NT2/D1 (cell line): ENCODE data around the gene GALM.
A peak's percentile ranks its signal among the peaks of the same experiment; 100 is the strongest.

Source experiments
- DNase-seq: peaks from one replicate; pipeline ENCODE4 v3.0.0-alpha.2; 2011; ENCODE audit warnings: low read depth, low spot score
- H3K27me3 ChIP-seq: 2 replicates; pipeline ENCODE4 v1.6.0; 2011; ENCODE audit warnings: mild to moderate bottlenecking; ENCODE audit not compliant: insufficient read length, insufficient read depth
- H3K36me3 ChIP-seq: 2 replicates; pipeline ENCODE4 v1.6.1; 2011; ENCODE audit warnings: mild to moderate bottlenecking, low read length, mixed read lengths; ENCODE audit not compliant: insufficient read depth, insufficient read length
- H3K4me1 ChIP-seq: 2 replicates; pipeline ENCODE4 v1.5.1; 2011; ENCODE audit not compliant: insufficient read depth, insufficient read length
- H3K4me3 ChIP-seq: 2 replicates; pipeline ENCODE4 v1.5.1; 2011; ENCODE audit warnings: low read depth; ENCODE audit not compliant: insufficient read length
- H3K9ac ChIP-seq: 2 replicates; pipeline ENCODE4 v1.6.0; 2011; ENCODE audit warnings: low read depth; ENCODE audit not compliant: insufficient read length
- H3K9me3 ChIP-seq: 2 replicates; pipeline ENCODE4 v1.5.1; 2011; ENCODE audit warnings: mild to moderate bottlenecking, low read length; ENCODE audit not compliant: insufficient read depth
- SUZ12 ChIP-seq: IDR thresholded peaks from 2 replicates; pipeline ENCODE4 v1.6.1; 2011; ENCODE audit not compliant: insufficient read length, insufficient read depth; ENCODE audit errors: extremely low read depth
- YY1 ChIP-seq: IDR thresholded peaks from 2 replicates; pipeline ENCODE4 v1.6.1; 2011; ENCODE audit not compliant: insufficient read length, insufficient read depth
- ZNF274 ChIP-seq: IDR thresholded peaks from 2 replicates; pipeline ENCODE4 v1.6.1; 2011; ENCODE audit warnings: mild to moderate bottlenecking, low read depth, low read length

Gene GALM

GRCh38 chr2:38665854-38666555 is at the start of gene GALM:
Gene GALM, plus strand, starts transcription at chr2:38666114. Its CDS starts 48 bp downstream, at chr2:38666162.
- TF ChIP-seq YY1 = no peak
- TF ChIP-seq ZNF274 = no peak
- TF ChIP-seq SUZ12 = no peak
- H3K9me3 ChIP-seq = no peaks in the 10 kb centered on the region

GRCh38 chr2:38617301-38617700 is 48.6 kb upstream of the GALM start:
- H3K27me3 ChIP-seq = no peaks in the 10 kb centered on the region
- H3K4me1 ChIP-seq = no peaks in the 10 kb centered on the region
- no peak for DNase-seq
- no peak overlapping the region for H3K9ac ChIP-seq
- no peaks in the 10 kb centered on the region for H3K36me3 ChIP-seq
- H3K4me3 ChIP-seq = no peak overlapping the region
- no peak for TF ChIP-seq YY1
- no peak for TF ChIP-seq SUZ12
- TF ChIP-seq ZNF274 = no peak
- H3K9me3 ChIP-seq = no peaks in the 10 kb centered on the region

More at GRCh38 chr2:38665854-38666555, at the start of gene GALM:
- H3K27me3 ChIP-seq = no peaks in the 10 kb centered on the region
- H3K4me3 ChIP-seq = peak within 1 kb of the TSS; percentile 81
- no peaks in the 10 kb centered on the region for H3K36me3 ChIP-seq
- peak within 1 kb of the TSS; percentile 84 for H3K9ac ChIP-seq
- peaks cover 1% of the 10 kb centered on the region for H3K4me1 ChIP-seq
- DNase-seq = peak; percentile 94

- Histone ChIP-seq H3K4me3 (no peak overlapping the region), H3K27me3 (no peaks in the 10 kb centered on the region), H3K4me1 (no peaks in the 10 kb centered on the region), H3K9me3 (no peaks in the 10 kb centered on the region), H3K9ac (no peak overlapping the region), H3K36me3 (no peaks in the 10 kb centered on the region)
- no peak for DNase-seq
- TF ChIP-seq YY1 (no peak), SUZ12 (no peak)
These were observed 46.3 kb upstream of the GALM start for GRCh38 chr2:38619458-38620164.

GRCh38 chr2:38620282-38620977 is 45.5 kb upstream of the GALM start:
- H3K4me1 ChIP-seq = no peaks in the 10 kb centered on the region
- H3K4me3 ChIP-seq = no peak overlapping the region
- no peaks in the 10 kb centered on the region for H3K27me3 ChIP-seq
- TF ChIP-seq ZNF274 = no peak
- no peak for TF ChIP-seq YY1
- no peak for TF ChIP-seq SUZ12
- DNase-seq = no peak
- no peaks in the 10 kb centered on the region for H3K36me3 ChIP-seq
- no peak overlapping the region for H3K9ac ChIP-seq
- H3K9me3 ChIP-seq = no peaks in the 10 kb centered on the region

GRCh38 chr2:38621018-38621417 is 44.9 kb upstream of the GALM start:
- H3K27me3 ChIP-seq = no peaks in the 10 kb centered on the region
- no peaks in the 10 kb centered on the region for H3K36me3 ChIP-seq
- TF ChIP-seq YY1 (no peak), SUZ12 (no peak)
- no peaks in the 10 kb centered on the region for H3K9me3 ChIP-seq
- H3K4me3 ChIP-seq = no peak overlapping the region
- no peak overlapping the region for H3K9ac ChIP-seq
- DNase-seq = no peak
- H3K4me1 ChIP-seq = no peaks in the 10 kb centered on the region

GRCh38 chr2:38622210-38622609 is 43.7 kb upstream of the GALM start:
- Histone ChIP-seq H3K4me3 (no peak overlapping the region), H3K27me3 (no peaks in the 10 kb centered on the region), H3K4me1 (no peaks in the 10 kb centered on the region), H3K9me3 (no peaks in the 10 kb centered on the region), H3K9ac (no peak overlapping the region), H3K36me3 (no peaks in the 10 kb centered on the region)
- no peak for DNase-seq
- TF ChIP-seq SUZ12 (no peak), ZNF274 (no peak), YY1 (no peak)

- H3K36me3 ChIP-seq = no peaks in the 10 kb centered on the region
- DNase-seq = no peak
- no peaks in the 10 kb centered on the region for H3K4me1 ChIP-seq
- TF ChIP-seq ZNF274 = no peak
- no peak overlapping the region for H3K4me3 ChIP-seq
- H3K9ac ChIP-seq = no peak overlapping the region
- no peaks in the 10 kb centered on the region; the same call in 1 of the 2 replicates for H3K9me3 ChIP-seq
- H3K27me3 ChIP-seq = no peaks in the 10 kb centered on the region
These were observed 39.4 kb upstream of the GALM start for GRCh38 chr2:38626326-38627035.
